Esophagus (tissue), 2 donors: Measurements from ENCODE around the gene CYTH4. TPM values are rescaled to one million over a fixed set of nuclear protein-coding genes. Genes with fewer than 3 reads are reported as not detected.
A peak's percentile ranks its signal among the peaks of the same experiment; 100 is the strongest.

Experiments
- H3K27ac ChIP-seq, 2 donors: one replicate each; pipeline ENCODE4 v1.5.1; 2013; ENCODE audit warnings: low read depth in 2 of 2, mild to moderate bottlenecking in 2 of 2, inconsistent platforms in 1 of 2, low read length in 1 of 2, moderate library complexity in 1 of 2
- H3K27me3 ChIP-seq, 2 donors: one replicate each; pipeline ENCODE4 v1.6.1; 2013; ENCODE audit warnings: low read length in 2 of 2, control low read depth in 1 of 2, mild to moderate bottlenecking in 1 of 2; ENCODE audit not compliant: insufficient read depth in 2 of 2, control insufficient read depth in 1 of 2
- H3K36me3 ChIP-seq, 2 donors: one replicate each; pipeline ENCODE4 v1.6.1; 2013; ENCODE audit warnings: low read length in 1 of 2; ENCODE audit not compliant: control insufficient read depth in 2 of 2, insufficient read depth in 2 of 2
- H3K4me1 ChIP-seq, 2 donors: one replicate each; pipeline ENCODE4 v1.6.1; 2013; ENCODE audit warnings: low read length in 1 of 2; ENCODE audit not compliant: control insufficient read depth in 2 of 2, insufficient read depth in 2 of 2
- H3K4me3 ChIP-seq, 2 donors: one replicate each; pipeline ENCODE4 v1.5.1; 2013; ENCODE audit warnings: low read length in 2 of 2, mild to moderate bottlenecking in 2 of 2, low read depth in 1 of 2, moderate library complexity in 1 of 2
- H3K9me3 ChIP-seq, 2 donors: one replicate each; pipeline ENCODE4 v1.6.1; 2013; ENCODE audit warnings: mild to moderate bottlenecking in 2 of 2, low read depth in 1 of 2, low read length in 1 of 2, moderate library complexity in 1 of 2; ENCODE audit not compliant: control insufficient read depth in 2 of 2, insufficient read depth in 1 of 2
- whole genome bisulfite sequencing, 2 donors: extraction: QIAGEN DNeasy Blood & Tissue Kit; methylation state at CpG; one replicate each; pipeline ENCODE4 v1.1.7; 2013; 5-methylcytosine and 5-hydroxymethylcytosine counted together
- polyA plus RNA-seq, 2 donors: library from polyadenylated mRNA; stranded (reverse); fragments of 200-250 nt; gene quantifications; one replicate each; pipeline ENCODE4 v1.2.3, GENCODE V29; 2013
- donor health status: healthy with polysubstance abuse.
- donor health status: Bipolar disorder and iron deficiency.

CYTH4 gene
- polyA plus RNA-seq, 2 donors = 1.4 to 4.1 TPM

- H3K36me3 ChIP-seq = no peaks in the 10 kb centered on the region
- 61 to 68% methylated on average over 11 of the region's 11 CpGs for WGBS, 2 donors
- H3K27me3 ChIP-seq = no peaks in the 10 kb centered on the region
- peaks cover 6 to 9% of the 10 kb centered on the region in 2 donors for H3K9me3 ChIP-seq
- H3K27ac ChIP-seq = no peak overlapping the region
- no peaks in the 10 kb centered on the region for H3K4me1 ChIP-seq
- H3K4me3 ChIP-seq = no peak overlapping the region
Measured at GRCh38 chr22:37267661-37268413, 14.5 kb upstream of the CYTH4 start.

DNA sequence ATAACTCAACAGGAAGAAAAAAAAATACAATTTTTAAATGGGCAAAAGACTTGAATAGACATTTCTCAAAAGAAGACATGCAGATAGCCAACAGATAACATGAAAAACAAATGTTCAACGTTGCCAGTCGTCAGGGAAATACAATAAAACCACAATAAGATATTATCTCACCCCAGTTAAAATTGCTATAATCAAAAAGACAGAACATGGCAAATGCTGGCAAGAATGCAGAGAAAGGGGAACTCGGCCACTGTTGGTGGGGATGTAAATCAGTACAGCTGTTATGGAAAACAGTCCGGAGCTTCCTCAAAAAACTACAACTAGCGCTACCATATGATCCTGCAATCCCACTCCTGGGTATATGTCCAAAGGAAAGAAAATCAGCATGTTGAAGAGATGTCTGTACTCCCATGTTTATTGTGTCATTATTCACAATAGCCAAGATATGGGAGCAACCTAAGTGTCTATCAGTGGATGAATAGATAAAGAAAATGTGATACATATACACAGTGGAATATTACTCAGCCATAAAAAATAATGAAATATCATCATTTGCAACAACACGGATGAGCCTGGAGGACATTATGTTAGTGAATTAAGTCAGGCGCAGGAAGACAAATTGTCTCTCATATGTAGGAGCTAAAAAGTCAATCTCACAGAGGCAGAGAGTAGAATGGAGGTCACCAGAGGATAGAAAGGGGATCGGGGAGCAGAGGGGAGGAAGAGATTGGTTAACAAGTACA lies 12.2 kb upstream of the CYTH4 start:
- no peaks in the 10 kb centered on the region for H3K4me1 ChIP-seq
- H3K27ac ChIP-seq = no peak overlapping the region
- 71 to 76% methylated on average over 8 of the region's 8 CpGs for WGBS, 2 donors
- H3K4me3 ChIP-seq = no peak overlapping the region
- no peaks in the 10 kb centered on the region for H3K9me3 ChIP-seq
- H3K36me3 ChIP-seq = no peaks in the 10 kb centered on the region
- H3K27me3 ChIP-seq = no peaks in the 10 kb centered on the region

- H3K4me1 ChIP-seq = no peaks in the 10 kb centered on the region
- no peaks in the 10 kb centered on the region for H3K27me3 ChIP-seq
- H3K4me3 ChIP-seq = no peak overlapping the region
- H3K9me3 ChIP-seq = no peaks in the 10 kb centered on the region
- 65 to 75% methylated on average over 8 of the region's 8 CpGs for WGBS, 2 donors
- H3K27ac ChIP-seq = no peak overlapping the region
- H3K36me3 ChIP-seq = no peaks in the 10 kb centered on the region
Measured at GRCh38 chr22:37270928-37271650, 11.2 kb upstream of the CYTH4 start.

DNA sequence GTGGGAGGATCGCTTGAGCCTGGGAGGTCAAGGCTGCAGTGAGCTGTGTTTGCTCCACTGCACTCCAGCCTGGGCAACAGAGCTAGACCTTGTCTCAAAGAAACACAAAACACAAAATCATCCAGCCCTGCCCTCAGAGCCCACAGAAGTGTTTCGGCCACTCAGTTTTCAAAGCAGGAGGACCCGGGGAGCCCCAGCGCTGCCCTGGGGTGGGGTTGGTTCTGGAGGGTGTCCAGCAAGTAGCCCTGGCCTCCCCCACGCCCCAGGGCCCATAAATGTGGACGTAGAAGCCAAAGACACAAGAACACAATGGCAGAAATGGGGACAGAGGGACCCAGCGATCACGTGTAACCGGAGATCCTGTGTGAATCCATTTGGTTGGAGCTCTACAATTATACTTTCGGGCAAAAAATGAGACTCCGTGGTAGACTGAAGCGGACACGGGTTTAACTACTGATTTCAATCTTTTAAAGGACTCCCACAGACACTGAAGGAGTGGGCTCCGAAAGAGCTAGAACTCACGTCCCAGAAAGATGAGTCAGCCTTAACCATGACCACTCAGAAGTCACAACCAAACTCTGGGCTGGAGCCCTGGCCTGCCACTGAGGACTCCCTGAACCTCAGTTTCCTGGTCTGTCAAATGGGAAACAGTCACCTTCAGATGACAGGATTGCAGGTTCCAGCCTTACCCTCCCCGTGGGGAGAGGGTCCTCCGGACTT lies 9.0 kb upstream of the CYTH4 start:
- no peaks in the 10 kb centered on the region for H3K9me3 ChIP-seq
- H3K4me1 ChIP-seq = no peaks in the 10 kb centered on the region
- no peaks in the 10 kb centered on the region for H3K27me3 ChIP-seq
- no peak overlapping the region for H3K4me3 ChIP-seq
- no peaks in the 10 kb centered on the region for H3K36me3 ChIP-seq
- WGBS, 2 donors = 56 to 59% methylated on average over 17 of the region's 17 CpGs
- peak overlapping the region in 1 of 2 donors; percentile 5 for H3K27ac ChIP-seq

GRCh38 chr22:37273846-37274225 lies 8.5 kb upstream of the CYTH4 start:
- Histone ChIP-seq H3K27ac (no peak overlapping the region), H3K4me1 (no peaks in the 10 kb centered on the region), H3K4me3 (no peak overlapping the region), H3K27me3 (no peaks in the 10 kb centered on the region), H3K9me3 (no peaks in the 10 kb centered on the region), H3K36me3 (no peaks in the 10 kb centered on the region)
- 59 to 75% methylated on average over 8 of the region's 8 CpGs for WGBS, 2 donors

- no peaks in the 10 kb centered on the region for H3K36me3 ChIP-seq
- no peak overlapping the region for H3K4me3 ChIP-seq
- no peak overlapping the region for H3K27ac ChIP-seq
- no peaks in the 10 kb centered on the region for H3K4me1 ChIP-seq
- no peaks in the 10 kb centered on the region for H3K27me3 ChIP-seq
- WGBS, 2 donors = 71 to 72% methylated on average over 11 to 12 of the region's 12 CpGs
- no peaks in the 10 kb centered on the region for H3K9me3 ChIP-seq
Measured at GRCh38 chr22:37274380-37274862, 7.9 kb upstream of the CYTH4 start.

DNA sequence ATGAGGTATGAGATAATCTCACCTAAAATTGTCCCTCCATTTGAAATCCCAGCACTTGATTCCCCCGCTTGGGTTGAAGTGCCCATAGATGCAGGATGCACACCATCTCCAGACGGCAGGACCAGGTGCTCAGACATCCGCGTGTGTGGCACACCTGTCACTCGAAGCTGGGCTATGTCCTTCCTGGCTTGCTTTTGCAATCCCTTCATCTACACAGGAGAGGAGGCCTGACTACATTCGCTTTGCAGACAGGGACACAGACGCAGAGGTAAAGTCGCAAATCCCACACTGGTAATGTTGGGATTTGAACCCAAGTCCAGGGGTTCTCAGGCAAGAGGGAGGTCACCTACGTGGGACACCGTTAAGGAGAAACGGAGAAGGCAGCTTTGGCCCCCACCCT lies 7.2 kb upstream of the CYTH4 start:
- 89 to 90% methylated on average over 11 of the region's 11 CpGs for WGBS, 2 donors
- H3K27ac ChIP-seq = no peak overlapping the region
- H3K9me3 ChIP-seq = no peaks in the 10 kb centered on the region

GRCh38 chr22:37275622-37276021 lies 6.7 kb upstream of the CYTH4 start:
- no peak overlapping the region for H3K27ac ChIP-seq
- H3K27me3 ChIP-seq = no peaks in the 10 kb centered on the region
- H3K4me3 ChIP-seq = no peak overlapping the region
- WGBS, 2 donors = 69 to 74% methylated on average over 5 of the region's 5 CpGs
- H3K4me1 ChIP-seq = no peaks in the 10 kb centered on the region
- peaks cover 0 to under 1% of the 10 kb centered on the region in 2 donors for H3K9me3 ChIP-seq
- no peaks in the 10 kb centered on the region for H3K36me3 ChIP-seq

More for the DNA sequence above, 7.2 kb upstream of the CYTH4 start:
- H3K27me3 ChIP-seq = no peaks in the 10 kb centered on the region
- H3K4me3 ChIP-seq = no peak overlapping the region
- H3K36me3 ChIP-seq = no peaks in the 10 kb centered on the region
- no peaks in the 10 kb centered on the region for H3K4me1 ChIP-seq

- H3K36me3 ChIP-seq = no peaks in the 10 kb centered on the region
- no peak overlapping the region for H3K27ac ChIP-seq
- H3K27me3 ChIP-seq = no peaks in the 10 kb centered on the region
- H3K4me1 ChIP-seq = no peaks in the 10 kb centered on the region
- H3K9me3 ChIP-seq = peaks cover 0 to 4% of the 10 kb centered on the region in 2 donors
- H3K4me3 ChIP-seq = no peak overlapping the region
- WGBS, 2 donors = 64 to 67% methylated on average over 2 of the region's 2 CpGs
Measured at GRCh38 chr22:37276776-37277175, 5.5 kb upstream of the CYTH4 start.
